Liver (tissue), 9 donors: ENCODE measurements around the gene TEKT2. TPM values are rescaled to one million over a fixed set of nuclear protein-coding genes. Genes with fewer than 3 reads are reported as not detected.

Experiments
- DNase-seq: peaks from one replicate; pipeline ENCODE4 v3.0.0-alpha.2; 2017; ENCODE audit warnings: low spot score
- H3K27ac ChIP-seq, 2 donors: one replicate each; pipeline ENCODE4 v1.7.0; 2013; ENCODE audit warnings: inconsistent platforms in 2 of 2, low read length in 2 of 2, control low read depth in 1 of 2, low read depth in 1 of 2, mild to moderate bottlenecking in 1 of 2
- H3K27me3 ChIP-seq, 4 donors: one replicate each; pipeline versions ENCODE4 v1.6.1 to v1.7.0; 2013; ENCODE audit warnings: low read length in 3 of 4, inconsistent platforms in 1 of 4, mild to moderate bottlenecking in 1 of 4, moderate library complexity in 1 of 4; ENCODE audit not compliant: control insufficient read depth in 4 of 4, insufficient read depth in 4 of 4
- H3K36me3 ChIP-seq, 4 donors: one replicate each; pipeline versions ENCODE4 v1.6.1 to v1.7.0; 2013; ENCODE audit warnings: low read length in 3 of 4, mild to moderate bottlenecking in 3 of 4, low read depth in 1 of 4, moderate library complexity in 1 of 4; ENCODE audit not compliant: control insufficient read depth in 4 of 4, insufficient read depth in 3 of 4
- H3K4me1 ChIP-seq, 4 donors: one replicate each; pipeline versions ENCODE4 v1.6.1 to v1.7.0; 2013; ENCODE audit warnings: low read length in 3 of 4, mild to moderate bottlenecking in 3 of 4, moderate library complexity in 1 of 4; ENCODE audit not compliant: control insufficient read depth in 4 of 4, insufficient read depth in 4 of 4
- H3K4me3 ChIP-seq, 3 donors: one replicate each; pipeline versions ENCODE4 v1.6.1 to v1.7.0; 2013; ENCODE audit warnings: low read length in 3 of 3, control low read depth in 1 of 3, low read depth in 1 of 3, mild to moderate bottlenecking in 1 of 3
- H3K9ac ChIP-seq, 2 donors: one replicate each; pipeline ENCODE4 v1.7.0; 2013; ENCODE audit warnings: low read length in 2 of 2, mild to moderate bottlenecking in 2 of 2, moderate library complexity in 2 of 2, control low read depth in 1 of 2, low read depth in 1 of 2
- H3K9me3 ChIP-seq, 4 donors: one replicate each; pipeline versions ENCODE4 v1.6.1 to v1.7.0; 2013; ENCODE audit warnings: low read length in 3 of 4; ENCODE audit not compliant: control insufficient read depth in 4 of 4
- CTCF ChIP-seq: fragments of 150-350 bp; IDR thresholded peaks from 2 replicates; pipeline ENCODE4 v1.5.1; 2017; ENCODE audit warnings: improper control_type of control experiment, low read depth, low read length; ENCODE audit not compliant: missing input control
- EGR1 ChIP-seq, 2 donors: IDR thresholded peaks; 2 replicates each; pipeline ENCODE4 v1.6.1; 2016 to 2018; ENCODE audit warnings: antibody characterized with exemption in 2 of 2, low read depth in 2 of 2
- FOXA1 ChIP-seq: IDR thresholded peaks from 2 replicates; pipeline ENCODE4 v1.6.1; 2016; ENCODE audit warnings: antibody characterized with exemption
- FOXA2 ChIP-seq: IDR thresholded peaks from 2 replicates; pipeline ENCODE4 v1.6.1; 2016; ENCODE audit warnings: antibody characterized with exemption
- GABPA ChIP-seq, 2 donors: IDR thresholded peaks in 1 of 2; conservative IDR thresholded peaks in 1 of 2; 2 replicates each; pipeline ENCODE4 v1.6.1; 2016; ENCODE audit warnings: antibody characterized with exemption in 2 of 2, mild to moderate bottlenecking in 1 of 2, moderate library complexity in 1 of 2
- HNF4A ChIP-seq, 2 donors: conservative IDR thresholded peaks; 2 replicates each; pipeline ENCODE4 v1.6.1; 2016; ENCODE audit warnings: antibody characterized with exemption in 2 of 2, mild to moderate bottlenecking in 2 of 2
- HNF4G ChIP-seq: IDR thresholded peaks from 2 replicates; pipeline ENCODE4 v1.6.1; 2016; ENCODE audit warnings: antibody characterized with exemption
- JUND ChIP-seq, 2 donors: IDR thresholded peaks; 2 replicates each; pipeline ENCODE4 v1.6.1; 2016; ENCODE audit warnings: antibody characterized with exemption in 2 of 2
- NR2F2 ChIP-seq: IDR thresholded peaks from 2 replicates; pipeline ENCODE4 v1.6.1; 2016; ENCODE audit warnings: antibody characterized with exemption
- RAD21 ChIP-seq, 2 donors: IDR thresholded peaks; 2 replicates each; pipeline ENCODE4 v1.6.1; 2016; ENCODE audit warnings: antibody characterized with exemption in 2 of 2, mild to moderate bottlenecking in 2 of 2
- REST ChIP-seq: IDR thresholded peaks from 2 replicates; pipeline ENCODE4 v1.6.1; 2016; ENCODE audit warnings: antibody characterized with exemption, mild to moderate bottlenecking
- RXRA ChIP-seq, 2 donors: IDR thresholded peaks; 2 replicates each; pipeline ENCODE4 v1.6.1; 2017 to 2018; ENCODE audit warnings: antibody characterized with exemption in 2 of 2, mild to moderate bottlenecking in 1 of 2
- SP1 ChIP-seq: IDR thresholded peaks from 2 replicates; pipeline ENCODE4 v1.6.1; 2018; ENCODE audit warnings: antibody characterized with exemption, mild to moderate bottlenecking
- TAF1 ChIP-seq: conservative IDR thresholded peaks from 2 replicates; pipeline ENCODE4 v1.6.1; 2016; ENCODE audit warnings: antibody characterized with exemption, mild to moderate bottlenecking
- YY1 ChIP-seq: IDR thresholded peaks from 2 replicates; pipeline ENCODE4 v1.6.1; 2016; ENCODE audit warnings: antibody characterized with exemption, mild to moderate bottlenecking
- WGBS: extraction: QIAGEN DNeasy Blood & Tissue Kit; methylation state at CpG from one replicate; pipeline ENCODE4 v1.1.7; 2013; 5-methylcytosine and 5-hydroxymethylcytosine counted together
- polyA plus RNA-seq, 2 donors: library from polyadenylated mRNA; stranded (reverse) in 1 of 2; unstranded in 1 of 2; fragments of 200-250 nt in 1 of 2; fragments of >200 nt in 1 of 2; fragmentation: Nextera tagmentation in 1 of 2; extraction: Ambion mirVana in 1 of 2; gene quantifications; one replicate each; pipeline versions ENCODE4 v1.2.1 to v1.2.3, GENCODE V29; 2013 to 2015
- total RNA-seq, 2 donors: library from RNA; depleted of rRNA; stranded (reverse); fragments of >200 nt; gene quantifications; one replicate each; pipeline ENCODE4 v1.2.3, GENCODE V29; 2014
- TF ChIP-seq, protein P1 (sequence below): IDR thresholded peaks from 2 replicates; pipeline ENCODE4 v1.6.1; 2016; ENCODE audit warnings: antibody characterized with exemption
- TF ChIP-seq, protein P2 (sequence below): IDR thresholded peaks from 2 replicates; pipeline ENCODE4 v1.6.1; 2016; ENCODE audit warnings: antibody characterized with exemption
- TF ChIP-seq, protein P3 (sequence below): IDR thresholded peaks from 2 replicates; pipeline ENCODE4 v1.6.1; 2016; ENCODE audit warnings: antibody characterized with exemption
- donor health status: healthy.
- donor health status: healthy.
- donor health status: healthy.
- donor health status: healthy.
- donor health status: healthy.

Gene TEKT2
- total and polyA plus RNA-seq, 4 donors, result 0.14 to 0.17 TPM; not detected in 2

DNA sequence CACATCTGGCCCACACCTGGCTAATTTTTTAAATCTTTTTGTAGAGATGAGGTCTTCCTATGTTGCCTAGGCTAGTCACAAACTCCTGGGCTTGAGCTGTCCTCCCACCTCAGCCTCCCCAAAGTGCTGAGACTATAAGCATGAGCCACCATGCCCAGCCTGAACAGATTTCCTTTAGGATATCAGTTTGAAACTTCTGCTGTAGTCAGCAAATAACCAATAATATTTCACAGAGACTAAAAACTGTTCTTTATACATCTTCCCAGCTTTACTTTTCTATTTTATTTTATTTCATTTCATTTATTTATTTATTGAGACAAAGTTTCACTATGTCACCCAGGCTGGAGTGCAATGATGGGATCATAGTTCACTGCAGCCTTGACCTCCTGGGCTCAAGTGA, 29.9 kb upstream of the TEKT2 start (continued):
- TF ChIP-seq, protein P1, sequence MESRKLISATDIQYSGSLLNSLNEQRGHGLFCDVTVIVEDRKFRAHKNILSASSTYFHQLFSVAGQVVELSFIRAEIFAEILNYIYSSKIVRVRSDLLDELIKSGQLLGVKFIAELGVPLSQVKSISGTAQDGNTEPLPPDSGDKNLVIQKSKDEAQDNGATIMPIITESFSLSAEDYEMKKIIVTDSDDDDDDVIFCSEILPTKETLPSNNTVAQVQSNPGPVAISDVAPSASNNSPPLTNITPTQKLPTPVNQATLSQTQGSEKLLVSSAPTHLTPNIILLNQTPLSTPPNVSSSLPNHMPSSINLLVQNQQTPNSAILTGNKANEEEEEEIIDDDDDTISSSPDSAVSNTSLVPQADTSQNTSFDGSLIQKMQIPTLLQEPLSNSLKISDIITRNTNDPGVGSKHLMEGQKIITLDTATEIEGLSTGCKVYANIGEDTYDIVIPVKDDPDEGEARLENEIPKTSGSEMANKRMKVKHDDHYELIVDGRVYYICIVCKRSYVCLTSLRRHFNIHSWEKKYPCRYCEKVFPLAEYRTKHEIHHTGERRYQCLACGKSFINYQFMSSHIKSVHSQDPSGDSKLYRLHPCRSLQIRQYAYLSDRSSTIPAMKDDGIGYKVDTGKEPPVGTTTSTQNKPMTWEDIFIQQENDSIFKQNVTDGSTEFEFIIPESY, result no peak
- TF ChIP-seq YY1 (no peak), TAF1 (no peak)

GRCh38 chr1:36055706-36056105, 28.2 kb upstream of the TEKT2 start:
- peaks cover 3 to 10% (median 7%) of the 10 kb centered on the region in 4 donors for H3K36me3 ChIP-seq
- TF ChIP-seq GABPA (IDR thresholded peaks at IDR 0.05 in 1 of 2, conservative IDR thresholded peaks at IDR 0.05 in 1 of 2) (no peak), YY1 (no peak), RAD21 (IDR thresholded peaks at IDR 0.05) (no peak), RXRA (IDR thresholded peaks at IDR 0.05) (no peak), HNF4G (no peak), JUND (IDR thresholded peaks at IDR 0.05) (no peak), SP1 (no peak), REST (no peak), NR2F2 (no peak), EGR1 (IDR thresholded peaks at IDR 0.05; ENCODE audit: low read depth in 2 of 2) (no peak), CTCF (no peak), TAF1 (no peak), FOXA2 (no peak), HNF4A (conservative IDR thresholded peaks at IDR 0.05) (no peak), FOXA1 (no peak)
- TF ChIP-seq, protein P1, result no peak
- TF ChIP-seq, protein P2, sequence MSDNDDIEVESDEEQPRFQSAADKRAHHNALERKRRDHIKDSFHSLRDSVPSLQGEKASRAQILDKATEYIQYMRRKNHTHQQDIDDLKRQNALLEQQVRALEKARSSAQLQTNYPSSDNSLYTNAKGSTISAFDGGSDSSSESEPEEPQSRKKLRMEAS, result no peak
- TF ChIP-seq, protein P3, sequence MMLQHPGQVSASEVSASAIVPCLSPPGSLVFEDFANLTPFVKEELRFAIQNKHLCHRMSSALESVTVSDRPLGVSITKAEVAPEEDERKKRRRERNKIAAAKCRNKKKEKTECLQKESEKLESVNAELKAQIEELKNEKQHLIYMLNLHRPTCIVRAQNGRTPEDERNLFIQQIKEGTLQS, result no peak
- H3K4me3 ChIP-seq, result no peak overlapping the region
- H3K9me3 ChIP-seq, result no peaks in the 10 kb centered on the region
- H3K27me3 ChIP-seq, result no peaks in the 10 kb centered on the region
- H3K9ac ChIP-seq, result no peak overlapping the region
- no peak for DNase-seq
- no peak overlapping the region for H3K27ac ChIP-seq
- WGBS, result 89% methylated on average over 5 of the region's 5 CpGs
- no peaks in the 10 kb centered on the region for H3K4me1 ChIP-seq
